ENCODE measurements around the gene SLC8A2. TPM values are rescaled to one million over a fixed set of nuclear protein-coding genes. Genes with fewer than 3 reads are reported as not detected.

SLC8A2 gene
- total and polyA plus RNA-seq, 2 of the 4 experiments (the other 2 are of a cell fraction), result 0.05 TPM; not detected in 1

- whole genome bisulfite sequencing, 2 experiments (ENCODE audit: extremely low coverage in 2 of 2, insufficient read length in 1 of 2), result 89% methylated on average over 9 of the region's 20 CpGs; no CpG with 5 or more reads in 1 of the 2 experiments
- POLR2A ChIA-PET (ENCODE audit: unreplicated experiment), result no interaction called here
Observed at GRCh38 chr19:47509170-47509847, 37.6 kb upstream of the SLC8A2 start.

More at GRCh38 chr19:47509170-47509847, 37.6 kb upstream of the SLC8A2 start:
- H3K27ac ChIP-seq (ENCODE audit: insufficient read depth, low read length), result no peak overlapping the region
- H3K14ac ChIP-seq (replicated peaks; ENCODE audit: low read depth, low read length), result no peak overlapping the region
- no peak overlapping the region for H2AFZ ChIP-seq (replicated peaks; ENCODE audit: low read length, poor library complexity)
- H3K4me1 ChIP-seq (ENCODE audit: control insufficient read depth, insufficient read depth, low read length), result peaks cover 18% of the 10 kb centered on the region
- peaks cover 3% of the 10 kb centered on the region for H3K36me3 ChIP-seq (ENCODE audit: control insufficient read depth, insufficient read depth, low read length)
- no peak overlapping the region for H3K56ac ChIP-seq (ENCODE audit: extremely low read depth, insufficient read depth, low read length)
- no peak overlapping the region for H2AK5ac ChIP-seq (ENCODE audit: low read depth, low read length)
- CTCF ChIA-PET, result interaction anchor here (1.6 kb wide), 1 partner anchor 190 kb away, joined by 3 read pairs; no protein-coding TSS in a partner anchor
- dilution Hi-C loops (cut with HindIII; ENCODE audit: low sequenced_read_pairs, unreplicated experiment) (no loop called here), intact Hi-C loops (cut with micrococcal nuclease) (no loop called here), in situ Hi-C loops (cut with MboI; ENCODE audit: low sequenced_read_pairs) (no loop called here)
- H4K20me1 ChIP-seq (ENCODE audit: insufficient read depth, low read length), result peaks cover 75% of the 10 kb centered on the region
- H3K18ac ChIP-seq (ENCODE audit: low read depth, low read length), result no peak overlapping the region
- no peak overlapping the region for H2AK9ac ChIP-seq (replicated peaks; ENCODE audit: low read depth, low read length, poor library complexity)
- H3K4me3 ChIP-seq (ENCODE audit: insufficient read depth, low read depth, low read length), result no peak overlapping the region
- no peaks in the 10 kb centered on the region for H3K9me3 ChIP-seq (ENCODE audit: control insufficient read depth, insufficient read depth, low read length)
- no peak overlapping the region for H4K5ac ChIP-seq (ENCODE audit: low read depth, low read length)
- H2BK15ac ChIP-seq (ENCODE audit: low read depth, low read length), result no peak overlapping the region
- no peak for DNase-seq
- no peak overlapping the region for H4K8ac ChIP-seq (ENCODE audit: low read depth in 2 of 2, low read length in 2 of 2)
- H3K9ac ChIP-seq (ENCODE audit: low read depth, low read length), result no peak overlapping the region
- no peak overlapping the region for H2BK5ac ChIP-seq (ENCODE audit: low read depth, low read length, poor library complexity, severe bottlenecking)
- no peak overlapping the region for H4K91ac ChIP-seq (ENCODE audit: insufficient read depth, low read depth, low read length)
- H2BK120ac ChIP-seq (ENCODE audit: low read depth, low read length), result no peak overlapping the region
- BruUV-seq (replicated peaks), result no TSS peak
- peaks cover 37 to 92% of the 10 kb centered on the region in 2 experiments for H3K79me1 ChIP-seq (ENCODE audit: low read depth in 1 of 2, low read length in 2 of 2)
- no peak overlapping the region for H2BK20ac ChIP-seq (ENCODE audit: low read depth, low read length)
- no peak overlapping the region for H3K23ac ChIP-seq (ENCODE audit: low read depth, low read length)
- ATAC-seq (ENCODE audit: low read depth), result no peak
- peaks cover 20% of the 10 kb centered on the region for H3K9me1 ChIP-seq (ENCODE audit: insufficient read depth, low read length)
- H3K27me3 ChIP-seq (ENCODE audit: control insufficient read depth, insufficient read depth, low read length), result no peaks in the 10 kb centered on the region
- no peak overlapping the region for H3K4me2 ChIP-seq (ENCODE audit: low read depth, low read length)
- H3K4ac ChIP-seq (ENCODE audit: low read depth, low read length), result no peak overlapping the region
- TF ChIP-seq BHLHE40 (IDR thresholded peaks at IDR 0.05; ENCODE audit: low read depth, low read length) (no peak), ELK1 (IDR thresholded peaks at IDR 0.05; ENCODE audit: borderline replicate concordance, low read depth, low read length) (no peak), CHD1 (IDR thresholded peaks at IDR 0.05; ENCODE audit: low read depth, low read length) (no peak)

All from IMR-90 (cell line).